Sigmoid colon (tissue), 4 donors: Measurements from ENCODE around the gene NUDT22.

Experiments used
- EP300 ChIP-seq, 4 donors: sonication (generic); formaldehyde crosslinking; IDR thresholded peaks; one replicate each; pipeline ENCODE4 v1.6.1; 2017; ENCODE audit warnings: antibody characterized with exemption in 4 of 4
- TF ChIP-seq, protein P1 (sequence below), 4 experiments: fragments of 450-650 bp in 3 of 4; fragments of 200-600 bp in 1 of 4; IDR thresholded peaks; one replicate each; pipeline ENCODE4 v1.5.1; 2016 to 2019; ENCODE audit warnings: antibody characterized with exemption in 4 of 4, mild to moderate bottlenecking in 3 of 4, moderate library complexity in 2 of 4

DNA sequence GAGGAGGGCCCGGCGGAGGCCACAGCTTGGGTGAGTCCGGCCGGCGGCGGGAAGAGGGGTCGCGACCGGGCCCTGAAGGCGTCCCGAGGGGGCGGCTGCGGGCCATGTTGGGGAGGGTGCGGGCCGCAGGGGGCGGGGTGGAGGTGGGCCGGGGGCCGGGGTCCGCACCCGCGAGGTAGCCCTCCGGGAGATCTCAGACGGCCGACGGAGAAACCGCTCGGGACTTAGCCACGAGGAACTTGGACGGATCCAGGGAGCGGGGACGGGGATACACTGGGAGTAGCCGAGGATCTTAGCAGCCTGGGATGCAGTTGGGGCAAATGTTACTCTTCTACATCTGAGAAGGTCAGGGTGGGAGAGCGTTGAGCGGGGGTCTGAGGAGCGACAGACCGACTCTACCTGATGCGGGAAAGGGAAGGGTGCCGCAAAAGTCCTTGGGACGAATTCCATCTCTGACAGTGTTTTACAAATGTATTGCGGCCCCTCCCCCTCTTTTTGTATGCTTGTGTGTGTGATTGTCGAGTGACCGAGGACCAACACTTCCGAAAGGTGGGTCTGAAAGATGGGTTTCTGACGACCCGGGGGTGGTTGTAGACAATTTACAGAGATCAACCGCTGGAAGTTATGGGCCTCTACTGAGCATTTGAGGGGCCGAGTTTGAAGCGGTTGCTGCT lies 39.4 kb upstream of the NUDT22 start:
- TF ChIP-seq, protein P1, sequence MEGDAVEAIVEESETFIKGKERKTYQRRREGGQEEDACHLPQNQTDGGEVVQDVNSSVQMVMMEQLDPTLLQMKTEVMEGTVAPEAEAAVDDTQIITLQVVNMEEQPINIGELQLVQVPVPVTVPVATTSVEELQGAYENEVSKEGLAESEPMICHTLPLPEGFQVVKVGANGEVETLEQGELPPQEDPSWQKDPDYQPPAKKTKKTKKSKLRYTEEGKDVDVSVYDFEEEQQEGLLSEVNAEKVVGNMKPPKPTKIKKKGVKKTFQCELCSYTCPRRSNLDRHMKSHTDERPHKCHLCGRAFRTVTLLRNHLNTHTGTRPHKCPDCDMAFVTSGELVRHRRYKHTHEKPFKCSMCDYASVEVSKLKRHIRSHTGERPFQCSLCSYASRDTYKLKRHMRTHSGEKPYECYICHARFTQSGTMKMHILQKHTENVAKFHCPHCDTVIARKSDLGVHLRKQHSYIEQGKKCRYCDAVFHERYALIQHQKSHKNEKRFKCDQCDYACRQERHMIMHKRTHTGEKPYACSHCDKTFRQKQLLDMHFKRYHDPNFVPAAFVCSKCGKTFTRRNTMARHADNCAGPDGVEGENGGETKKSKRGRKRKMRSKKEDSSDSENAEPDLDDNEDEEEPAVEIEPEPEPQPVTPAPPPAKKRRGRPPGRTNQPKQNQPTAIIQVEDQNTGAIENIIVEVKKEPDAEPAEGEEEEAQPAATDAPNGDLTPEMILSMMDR (IDR thresholded peaks at IDR 0.05): no peak
- TF ChIP-seq EP300 (IDR thresholded peaks at IDR 0.05): no peak
